DMS153 treated with DMSO at 0.1 percent for 48 hours (cell line): ENCODE results near the gene FRMD8.

Experiments
- DNase-seq: peaks from one replicate; lab custom pipeline; 2025; ENCODE audit not compliant: unreplicated experiment; lab: John Stamatoyannopoulos, UW

Gene FRMD8

DNA sequence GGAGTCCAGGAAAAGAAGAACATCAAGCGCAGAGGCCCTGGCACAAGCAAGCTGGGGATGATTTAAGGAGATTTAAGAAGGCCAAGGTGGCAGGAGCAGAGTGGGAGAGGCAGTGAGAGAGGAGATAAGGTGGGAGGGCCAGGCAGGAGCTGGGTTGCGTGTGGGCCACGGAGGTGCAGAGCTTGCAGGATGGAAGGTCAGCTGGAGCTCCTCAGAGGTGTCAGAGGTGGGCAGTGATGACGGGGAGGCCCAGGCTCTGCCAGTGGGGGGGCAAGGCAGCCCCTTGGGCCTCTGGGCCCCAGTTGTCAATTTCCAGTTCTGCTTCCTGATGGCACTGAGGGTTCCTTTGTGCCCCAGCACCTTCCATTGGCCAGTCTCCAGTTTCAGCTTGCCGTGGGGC is 6.5 kb downstream of the FRMD8 start:
- DNase-seq: no peak

DNA sequence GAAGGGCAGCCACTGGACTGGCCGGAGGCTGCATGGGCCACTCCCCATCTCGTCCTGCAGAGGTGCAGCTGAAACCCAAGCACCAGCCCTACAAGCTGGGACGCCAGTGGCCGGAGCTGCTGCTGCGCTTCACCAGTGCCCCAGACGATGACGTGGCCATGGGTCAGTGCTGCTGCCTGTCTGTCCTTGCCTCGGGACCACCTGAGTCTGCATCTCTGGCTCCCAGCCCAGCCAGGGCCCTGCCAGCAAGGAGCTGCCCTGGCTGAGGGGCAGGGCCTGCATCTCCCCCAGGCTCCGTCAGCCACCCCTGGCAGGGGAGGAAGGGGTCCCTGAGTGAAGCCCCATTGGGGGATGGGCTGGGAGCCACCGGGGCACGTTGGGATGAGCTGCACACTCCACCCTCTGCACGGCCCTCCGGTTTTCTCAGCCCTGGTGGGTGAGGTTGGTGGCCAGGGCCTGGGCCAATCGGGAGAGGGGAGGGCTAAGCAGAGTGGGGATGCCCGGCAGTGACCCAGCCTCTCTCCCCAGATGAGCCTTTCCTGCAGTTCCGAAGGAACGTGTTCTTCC is 7.2 kb downstream of the FRMD8 start:
- DNase-seq: no peak

DNA sequence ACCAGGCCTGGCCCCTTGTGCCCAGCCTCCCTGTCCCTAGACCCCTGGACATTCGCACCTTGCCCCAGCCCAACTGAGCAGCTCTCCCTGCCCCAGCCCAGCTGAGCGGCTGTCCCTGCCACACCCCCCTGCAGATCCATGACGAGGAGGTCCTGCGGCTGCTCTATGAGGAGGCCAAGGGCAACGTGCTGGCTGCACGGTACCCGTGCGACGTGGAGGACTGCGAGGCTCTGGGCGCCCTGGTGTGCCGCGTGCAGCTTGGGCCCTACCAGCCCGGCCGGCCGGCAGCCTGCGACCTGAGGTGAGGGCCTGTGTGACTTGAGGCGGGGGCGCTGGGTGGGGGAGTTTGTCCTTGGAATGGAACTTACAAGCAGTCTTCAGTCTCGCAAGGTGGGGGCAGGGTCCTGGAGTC is 7.7 kb downstream of the FRMD8 start:
- DNase-seq: no peak

DNA sequence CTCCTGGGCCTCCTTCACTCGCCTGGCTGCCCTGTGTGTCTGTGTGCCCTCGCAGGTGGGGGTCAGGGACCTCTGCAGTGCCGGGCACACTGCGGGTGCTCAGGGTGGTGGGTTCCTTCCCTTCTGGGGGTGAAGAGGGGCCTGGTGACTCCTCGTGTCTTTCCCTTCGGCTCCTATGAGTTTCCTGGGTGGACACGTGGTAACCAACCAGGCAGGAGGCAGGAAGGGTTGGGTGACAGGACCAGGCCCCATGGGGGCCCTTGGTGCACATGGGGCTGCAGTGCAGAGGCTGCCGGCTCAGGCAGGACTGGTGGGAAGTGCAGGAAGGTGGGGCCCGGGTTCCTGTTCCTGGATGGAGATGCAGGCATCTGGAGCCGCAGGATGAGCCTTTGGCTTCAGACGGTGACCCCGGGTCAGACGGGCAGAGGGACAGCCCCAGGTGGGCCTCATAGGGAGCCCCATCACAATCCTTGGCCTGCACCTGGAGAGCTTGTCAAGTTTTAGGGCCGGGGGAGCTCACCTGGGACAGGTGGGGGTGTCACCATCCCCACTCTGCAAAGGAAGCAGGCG is 9.6 kb downstream of the FRMD8 start:
- DNase-seq: no peak

DNA sequence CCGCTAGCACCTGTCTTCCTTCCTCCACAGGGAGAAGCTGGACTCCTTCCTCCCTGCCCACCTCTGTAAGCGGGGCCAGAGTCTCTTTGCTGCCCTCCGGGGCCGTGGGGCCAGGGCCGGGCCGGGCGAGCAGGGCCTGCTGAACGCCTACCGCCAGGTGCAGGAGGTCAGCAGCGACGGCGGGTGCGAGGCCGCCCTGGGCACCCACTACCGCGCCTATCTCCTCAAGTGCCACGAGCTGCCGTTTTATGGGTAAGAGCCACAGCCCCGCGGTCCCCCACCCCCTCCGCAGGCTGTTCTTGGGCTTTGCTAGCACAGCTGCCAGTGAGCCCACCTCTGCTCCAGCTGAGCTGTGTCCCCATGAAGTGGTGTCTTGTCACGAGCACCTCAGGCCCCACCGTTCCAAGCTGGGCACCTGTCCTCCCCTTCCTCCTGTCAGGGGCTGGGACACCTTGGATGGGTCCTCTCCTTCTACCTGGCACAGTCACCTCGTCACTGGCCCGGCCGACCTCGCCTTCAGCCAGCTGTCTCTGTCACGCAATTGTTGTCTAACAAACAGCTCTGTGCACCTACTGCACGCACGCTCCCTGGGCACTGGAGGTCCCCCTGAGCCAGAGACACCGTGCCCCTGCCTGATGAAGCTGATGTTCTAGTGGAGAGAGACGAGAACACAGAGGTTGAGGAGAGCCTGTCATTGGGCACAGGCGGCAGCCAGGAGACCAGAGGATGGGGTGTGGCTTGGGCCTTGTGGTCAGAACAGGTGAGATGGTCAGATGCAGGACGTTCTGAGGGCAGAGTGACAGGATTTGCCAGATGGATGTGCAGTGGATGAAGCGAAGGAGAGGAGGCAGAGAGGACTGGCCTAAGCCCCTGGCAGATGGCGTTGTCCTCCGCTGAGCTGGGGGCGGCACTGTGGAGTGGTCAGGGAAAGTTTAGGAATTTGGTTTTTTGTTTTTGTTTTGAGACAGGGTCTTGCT is 10.6 kb downstream of the FRMD8 start:
- DNase-seq: no peak

DNA sequence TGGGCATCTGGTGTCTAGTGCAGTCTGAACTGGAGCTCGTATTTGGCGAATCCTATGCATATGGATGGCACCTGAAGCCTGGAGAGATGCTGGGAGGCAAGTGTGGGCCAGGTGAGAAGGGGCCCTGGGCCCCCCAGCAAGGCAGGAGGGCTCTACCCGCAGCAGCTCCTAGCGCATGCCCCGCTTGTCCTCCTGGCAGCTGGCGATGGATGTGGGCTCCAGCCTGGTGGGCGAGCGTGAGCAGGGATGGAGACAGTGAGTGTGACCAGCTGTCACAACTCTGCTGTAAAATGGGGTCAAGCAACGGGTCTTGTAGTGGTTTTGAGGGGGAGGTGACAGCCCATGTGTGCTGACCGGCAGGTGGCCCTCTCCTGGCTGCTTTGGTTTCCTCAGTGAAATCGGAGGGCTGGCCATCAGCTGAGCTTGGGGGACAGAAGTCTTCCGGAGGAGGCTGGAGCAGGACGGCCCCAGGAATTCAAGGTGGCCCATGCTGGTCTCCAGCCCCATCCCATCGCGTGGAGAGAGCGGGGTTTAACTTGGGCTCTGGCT is 12.0 kb downstream of the FRMD8 start:
- DNase-seq: no peak

DNA sequence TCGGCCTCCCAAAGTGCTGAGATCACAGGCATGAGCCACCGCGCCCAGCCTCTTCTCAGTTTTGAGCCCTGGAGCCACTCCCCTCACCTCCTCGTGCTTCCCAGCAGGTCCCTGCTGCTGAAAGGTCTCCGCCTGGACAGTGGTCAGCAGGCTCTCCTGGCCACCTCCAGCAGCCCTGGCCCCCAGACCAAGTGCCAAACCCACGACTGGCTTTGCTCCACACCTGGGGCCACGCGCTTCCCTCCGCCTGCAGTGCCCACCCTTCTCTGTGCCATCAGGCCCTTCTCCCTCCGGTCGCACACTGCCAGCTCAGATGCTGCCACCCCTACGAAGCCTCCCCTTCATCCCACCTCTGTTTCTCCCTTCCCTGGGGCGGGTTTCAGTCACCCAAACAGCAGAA is 12.8 kb downstream of the FRMD8 start:
- DNase-seq: no peak

DNA sequence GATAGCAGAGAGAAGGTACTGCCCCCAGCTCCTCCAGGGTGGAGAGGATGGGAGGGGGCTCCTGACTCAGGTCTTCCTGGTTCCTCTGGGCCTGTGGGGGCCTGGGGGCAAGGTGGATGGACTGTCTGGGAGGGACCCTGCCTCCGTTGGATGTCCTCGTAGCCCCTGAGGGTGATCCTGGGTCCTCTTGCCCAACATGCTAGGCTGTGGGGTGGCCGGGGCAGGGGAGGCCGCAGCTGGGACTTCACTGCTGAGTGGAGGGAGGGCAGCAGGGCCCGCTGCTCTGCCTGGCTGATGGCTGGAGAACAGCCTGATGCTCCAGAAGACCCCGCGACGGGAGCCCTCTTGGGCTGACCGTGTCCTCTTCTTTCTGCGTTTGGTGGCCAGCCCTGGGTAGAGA is 13.4 kb downstream of the FRMD8 start:
- no peak for DNase-seq

DNA sequence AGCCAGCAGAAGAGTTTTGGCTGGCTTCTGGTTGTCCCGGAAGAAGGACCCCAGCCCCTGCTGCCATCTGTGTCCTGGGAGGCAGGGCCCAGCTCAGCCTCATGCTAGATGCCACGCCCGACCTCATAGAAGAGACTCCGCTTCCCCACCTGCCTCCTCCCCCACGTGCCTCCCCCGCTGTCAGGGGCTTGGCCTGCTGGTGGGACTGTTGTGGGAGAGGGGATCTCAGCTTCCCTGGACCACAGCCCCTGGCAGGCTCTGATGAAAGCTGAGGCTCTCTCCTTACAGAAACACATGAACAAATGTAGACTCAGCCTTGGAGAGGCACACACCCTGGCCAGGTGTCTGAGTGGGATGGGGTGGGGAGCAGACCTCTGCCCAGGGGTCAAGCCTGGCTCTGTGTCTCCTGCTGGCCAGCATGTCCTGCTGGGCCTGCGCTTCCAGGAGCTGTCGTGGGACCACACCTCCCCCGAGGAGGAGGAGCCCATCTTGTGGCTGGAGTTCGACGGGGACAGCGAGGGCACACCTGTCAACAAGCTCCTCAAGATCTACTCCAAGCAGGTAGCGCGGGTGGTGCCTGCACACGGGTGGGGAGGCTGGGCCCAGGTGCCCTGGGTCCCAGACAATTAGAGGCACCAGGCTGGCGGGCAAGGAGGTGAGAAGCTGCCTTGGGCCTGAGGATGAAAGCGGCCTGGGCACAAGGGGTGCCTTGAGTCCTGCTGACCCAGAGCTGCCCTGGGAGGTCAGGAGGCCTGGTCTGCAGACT is 14.1 kb downstream of the FRMD8 start:
- DNase-seq: no peak

DNA sequence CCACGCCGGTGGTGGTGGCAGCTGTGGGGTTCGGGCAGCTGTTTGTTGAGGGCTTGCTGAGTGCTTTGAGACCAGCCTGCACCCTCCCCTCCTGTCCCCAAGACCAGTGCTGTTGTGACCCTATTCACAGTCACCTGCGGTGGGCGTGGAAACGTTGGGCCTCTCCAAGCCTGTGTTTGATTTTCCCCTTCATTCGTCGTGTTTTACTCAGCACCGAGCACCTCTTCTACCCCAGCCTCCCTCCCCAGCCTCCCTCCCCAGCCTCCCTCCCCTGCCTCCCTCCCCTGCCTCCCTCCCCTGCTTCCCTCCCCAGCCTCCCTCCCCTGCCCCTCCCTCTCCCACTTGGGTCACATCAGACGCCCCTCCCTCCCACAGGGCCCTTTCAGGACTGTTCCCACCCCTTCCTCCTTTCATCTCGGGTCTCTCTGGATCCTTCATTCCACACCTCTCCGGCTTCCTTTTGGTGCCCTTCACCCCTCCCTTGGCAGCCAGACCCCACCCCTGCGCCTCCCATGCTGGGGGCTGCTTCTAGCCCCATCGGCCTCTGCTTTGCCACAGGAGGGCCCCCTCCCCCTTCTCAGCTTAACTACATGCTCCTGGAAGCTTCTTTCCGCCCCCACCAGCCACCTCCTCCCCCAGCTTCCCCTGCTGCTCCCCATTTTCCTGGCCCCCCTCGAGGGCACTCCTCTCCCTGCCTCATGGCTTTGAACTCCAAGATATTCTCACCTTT is 14.8 kb downstream of the FRMD8 start:
- DNase-seq: no peak

DNA sequence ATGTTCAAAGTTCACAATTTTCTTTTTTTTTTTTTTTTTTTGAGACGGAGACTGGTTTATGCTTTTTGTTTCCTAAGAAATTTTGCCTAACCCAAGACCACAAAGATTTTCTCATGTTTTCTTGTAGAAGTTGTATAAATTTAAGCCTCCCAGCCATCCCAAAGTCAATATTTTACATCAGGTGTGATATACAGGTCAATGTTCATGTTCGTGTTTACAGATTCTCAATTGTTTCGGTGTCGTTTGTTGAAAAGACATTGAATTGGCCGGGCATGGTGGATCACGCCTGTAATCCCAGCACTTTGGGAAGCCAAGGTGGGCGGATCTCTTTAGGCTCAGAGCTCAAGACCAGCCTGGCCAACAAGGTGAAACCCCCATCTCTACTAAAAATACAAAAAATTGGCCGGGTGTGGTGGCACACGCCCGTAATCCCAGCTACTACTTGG is 15.4 kb downstream of the FRMD8 start:
- DNase-seq: no peak

DNA sequence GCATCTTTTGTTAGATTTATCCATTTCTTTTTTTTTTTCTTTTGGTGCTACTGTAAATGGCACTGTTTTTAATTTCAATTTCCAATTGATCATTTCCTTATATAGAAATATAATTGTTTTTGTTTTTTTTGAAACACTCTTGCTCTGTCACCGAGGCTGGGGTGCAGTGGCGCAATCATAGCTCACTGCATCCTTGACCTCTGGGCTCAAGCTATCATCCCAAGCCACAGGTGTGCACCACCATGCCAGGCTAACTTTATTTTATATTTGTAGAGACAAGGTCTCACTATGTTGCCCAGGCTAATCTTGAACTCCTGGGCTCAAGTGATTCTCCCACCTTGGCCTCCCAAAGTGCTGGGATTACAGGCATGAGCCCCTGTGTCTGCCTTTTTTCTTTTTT is 16.4 kb downstream of the FRMD8 start:
- no peak for DNase-seq

DNA sequence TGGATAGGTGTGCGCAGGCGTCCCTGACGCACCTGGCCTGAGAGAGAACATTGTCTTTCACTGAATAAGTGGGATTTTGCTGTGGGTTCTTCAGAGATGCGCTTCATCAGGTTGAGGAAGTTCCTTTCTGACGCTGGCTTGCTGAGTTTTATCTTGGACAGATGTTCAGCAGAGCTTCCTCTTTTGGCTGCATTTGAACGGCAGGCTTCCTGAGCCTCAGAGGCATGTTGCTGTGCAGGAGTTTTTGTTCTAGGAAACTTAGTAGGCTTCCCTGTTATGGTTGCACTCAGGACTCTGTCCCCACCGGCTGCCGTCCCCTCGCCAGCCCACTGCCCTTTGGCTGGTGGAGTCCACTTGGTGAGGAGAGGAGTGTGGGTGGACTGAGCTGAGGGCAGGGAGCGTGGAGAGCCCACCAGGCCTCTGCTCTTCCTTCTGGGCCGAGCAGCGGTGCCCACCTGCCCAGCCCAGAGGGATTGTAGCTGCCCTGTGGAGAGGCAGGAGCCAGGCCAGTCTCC is 17.2 kb downstream of the FRMD8 start:
- DNase-seq: no peak

DNA sequence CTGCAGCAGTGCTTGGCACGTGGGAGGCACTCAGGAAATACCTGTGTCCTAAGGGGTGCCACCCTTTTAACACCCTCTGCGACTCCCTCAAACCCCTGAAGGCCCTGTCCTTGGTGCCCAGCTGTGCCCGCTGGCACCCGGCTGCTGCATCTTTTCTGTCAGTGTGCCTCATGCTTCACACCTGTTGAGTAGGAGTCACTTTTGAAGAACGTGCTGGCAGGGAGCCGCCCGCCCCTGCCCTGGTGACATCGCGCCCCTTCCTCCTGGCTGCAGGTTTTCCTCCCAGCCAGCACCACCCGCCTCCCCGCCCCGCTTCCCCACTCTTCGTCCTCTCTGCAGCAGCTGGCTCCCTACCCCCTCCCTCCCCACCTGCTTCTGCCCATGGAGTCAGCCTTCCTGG is 17.8 kb downstream of the FRMD8 start:
- DNase-seq: no peak

DNA sequence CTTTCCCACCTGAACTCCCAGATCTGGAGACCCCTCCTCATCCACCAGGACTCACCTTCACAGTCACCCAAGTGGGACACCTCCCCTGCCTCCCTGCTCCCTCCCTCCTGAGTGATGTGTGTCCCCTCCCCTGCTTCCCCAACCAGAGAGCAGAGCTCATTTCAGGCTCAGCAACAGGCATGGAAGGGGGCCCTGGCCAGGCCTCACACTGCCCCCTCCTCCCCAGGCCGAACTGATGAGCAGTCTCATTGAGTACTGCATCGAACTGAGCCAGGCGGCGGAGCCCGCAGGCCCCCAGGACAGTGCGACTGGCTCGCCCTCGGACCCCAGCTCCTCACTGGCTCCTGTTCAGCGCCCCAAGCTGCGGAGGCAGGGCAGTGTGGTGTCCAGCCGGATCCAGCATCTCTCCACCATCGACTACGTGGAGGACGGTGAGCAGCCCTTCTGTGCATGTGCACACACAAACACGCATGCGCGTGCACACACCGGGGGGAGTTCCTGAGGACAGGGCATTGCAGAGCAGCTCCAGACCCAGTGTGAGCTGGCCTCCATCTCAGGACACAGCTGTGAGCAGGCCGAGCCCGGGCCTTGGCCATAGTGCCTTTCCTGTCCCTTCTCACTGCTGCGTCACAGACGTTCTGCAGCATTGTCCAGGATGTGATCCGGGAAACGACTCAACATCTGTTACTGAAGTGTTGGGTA is 18.4 kb downstream of the FRMD8 start:
- no peak for DNase-seq

DNA sequence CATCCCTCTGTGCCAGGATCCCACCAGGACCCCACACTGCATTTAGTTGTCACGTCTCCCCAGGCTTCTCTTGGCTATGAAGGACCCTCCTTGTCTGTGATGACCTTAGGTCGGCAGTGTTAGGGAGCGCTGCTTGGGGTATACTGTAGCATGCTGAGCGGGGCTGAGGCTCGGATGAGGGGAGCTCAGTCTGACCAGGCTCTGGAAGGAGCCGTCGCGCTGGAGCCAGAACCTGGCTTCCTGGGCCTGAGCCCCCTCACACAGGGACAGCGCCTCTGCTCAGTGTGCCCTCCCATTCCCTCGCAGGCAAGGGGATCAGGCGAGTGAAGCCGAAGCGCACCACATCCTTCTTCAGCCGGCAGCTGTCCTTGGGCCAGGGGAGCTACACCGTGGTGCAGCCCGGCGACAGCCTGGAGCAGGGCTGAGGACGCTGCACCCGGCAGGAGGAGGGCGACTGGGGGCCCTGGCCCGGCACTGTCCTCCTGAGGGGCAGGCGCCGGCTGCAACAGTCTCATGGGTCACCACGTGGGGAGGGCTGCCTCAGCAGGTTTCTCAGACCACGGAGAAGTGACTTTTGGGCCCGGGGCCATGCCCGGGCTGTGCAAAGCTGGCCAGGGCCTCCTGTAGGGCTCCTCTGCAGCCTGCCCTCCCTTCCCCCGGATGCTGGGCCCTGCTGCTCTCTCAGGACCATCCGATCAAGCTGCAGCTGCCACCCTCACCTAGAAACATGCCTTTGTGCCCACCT is 24.7 kb downstream of the FRMD8 start:
- no peak for DNase-seq

DNA sequence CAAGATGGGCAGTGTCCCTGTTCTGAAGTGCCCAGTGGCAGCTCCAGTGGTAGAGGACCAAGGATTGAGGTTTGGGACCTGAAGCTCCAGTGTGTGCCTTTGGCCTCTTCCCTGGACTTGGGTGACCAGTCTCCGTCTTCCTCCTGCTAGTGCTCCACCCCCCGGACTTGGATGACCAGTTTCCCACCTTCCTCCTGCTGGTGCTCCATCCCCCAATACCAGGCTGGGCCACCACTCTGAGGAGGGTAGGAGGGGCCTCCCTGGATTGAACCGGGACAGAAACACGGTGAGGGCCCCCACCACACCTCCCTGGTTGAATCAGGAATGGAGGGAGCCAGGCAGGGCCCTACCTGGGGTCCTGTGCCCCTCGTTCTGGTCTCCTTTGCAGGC is 25.2 kb downstream of the FRMD8 start:
- DNase-seq: no peak

DNA sequence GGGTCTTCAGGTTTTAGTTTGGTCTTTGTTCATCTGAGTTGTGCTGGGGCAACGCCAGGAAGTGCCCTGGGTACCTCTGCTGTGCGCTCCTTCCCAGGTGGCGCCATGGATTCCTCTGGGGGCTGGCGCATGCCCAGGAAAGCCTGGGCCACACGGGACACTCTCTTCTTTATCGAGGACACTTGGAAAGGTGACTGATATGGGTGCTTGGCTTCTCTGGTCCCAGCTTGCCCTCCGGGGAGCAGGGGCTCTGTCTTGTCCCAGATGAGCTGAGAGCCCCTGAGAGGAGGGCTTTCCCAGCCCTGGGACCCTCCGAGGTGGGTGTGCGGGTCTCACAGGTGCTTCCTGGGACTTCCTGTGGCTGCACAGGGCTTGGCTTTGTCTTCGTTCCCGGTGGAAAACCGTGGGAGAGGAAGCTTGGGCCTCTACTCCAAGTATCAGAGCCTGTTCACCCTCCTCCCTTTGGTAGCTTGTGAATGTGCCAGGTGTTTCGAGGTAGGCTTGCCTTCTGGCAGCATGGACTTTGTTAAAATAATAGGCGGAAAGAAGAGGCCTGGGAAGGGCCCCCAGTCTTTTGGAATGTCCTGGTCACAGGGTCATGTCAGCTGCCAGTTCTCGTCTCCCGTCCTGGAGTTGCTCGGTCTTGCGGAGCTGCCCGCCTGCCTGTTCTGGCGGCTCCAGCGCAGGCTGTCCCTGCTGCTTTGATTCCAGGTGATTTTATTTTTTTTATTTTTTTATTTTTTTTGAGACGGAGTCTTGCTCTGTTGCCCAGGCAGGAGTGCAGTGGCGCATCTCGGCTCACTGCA is 26.0 kb downstream of the FRMD8 start:
- DNase-seq: no peak
